ENCODE results near the gene MARCHF11. TPM values are rescaled to one million over a fixed set of nuclear protein-coding genes. Genes with fewer than 3 reads are reported as not detected.

The MARCHF11 gene
- total RNA-seq (2014; rRNA removed; shearing (Covaris generic)), result not detected in 2 replicates
- polyA plus RNA-seq (2014; cell fraction: nucleus; rRNA removed), result not detected in 2 replicates

DNA sequence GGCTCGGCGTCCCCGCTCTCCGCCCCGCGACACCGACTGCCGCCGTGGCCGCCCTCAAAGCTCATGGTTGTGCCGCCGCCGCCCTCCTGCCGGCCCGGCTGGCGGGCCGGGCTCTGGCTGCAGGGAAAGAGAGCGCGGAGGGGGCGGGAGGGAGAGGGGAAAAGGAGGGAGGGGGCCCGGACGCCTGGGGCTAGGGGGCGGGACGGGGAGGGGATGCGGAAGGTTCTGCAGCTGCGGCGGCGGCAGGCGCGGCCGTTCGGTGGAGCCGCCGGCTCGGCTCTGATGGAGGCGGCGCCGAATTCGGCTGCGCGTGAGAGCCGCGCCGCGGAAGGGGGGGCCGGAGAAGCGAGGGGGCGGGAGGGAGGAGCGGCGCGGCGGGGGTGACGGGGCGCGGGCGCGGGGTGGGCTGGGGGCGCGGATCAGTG lies at the start of gene MARCHF11:
MARCHF11 (minus strand) TSS at position 281 of the 425 bp plus-strand sequence; CDS start at position 65, 216 bp downstream.
- no peak for DNase-seq (ENCODE audit: extremely low read depth, low read depth)

DNA sequence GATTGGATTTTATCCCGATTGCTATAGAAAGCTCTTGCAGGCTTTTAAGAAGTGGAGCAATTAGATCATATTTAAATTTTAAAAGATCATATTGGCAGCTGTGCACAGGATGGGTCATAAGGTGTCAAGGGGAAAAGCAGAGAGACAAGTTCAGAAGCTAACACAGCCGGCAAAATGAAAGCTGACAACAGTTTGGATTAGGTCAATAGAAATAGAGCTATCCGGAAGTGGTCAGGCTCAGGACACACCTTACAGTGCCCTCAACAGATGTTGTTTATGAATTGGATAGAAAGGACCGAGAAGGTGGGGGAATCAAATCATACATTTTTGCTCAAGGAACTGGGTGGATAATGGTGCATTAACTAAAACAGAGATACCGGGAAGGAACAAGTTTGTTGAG lies 46.3 kb upstream of the MARCHF11 start:
- DNase-seq (ENCODE audit: extremely low read depth, low read depth), result no peak

GRCh38 chr5:16192311-16192710 lies 12.7 kb upstream of the MARCHF11 start:
- no peak for DNase-seq (ENCODE audit: extremely low read depth, low read depth)

GRCh38 chr5:16180789-16181082 lies 1.1 kb upstream of the MARCHF11 start:
- DNase-seq (ENCODE audit: extremely low read depth, low read depth), result no peak

DNA sequence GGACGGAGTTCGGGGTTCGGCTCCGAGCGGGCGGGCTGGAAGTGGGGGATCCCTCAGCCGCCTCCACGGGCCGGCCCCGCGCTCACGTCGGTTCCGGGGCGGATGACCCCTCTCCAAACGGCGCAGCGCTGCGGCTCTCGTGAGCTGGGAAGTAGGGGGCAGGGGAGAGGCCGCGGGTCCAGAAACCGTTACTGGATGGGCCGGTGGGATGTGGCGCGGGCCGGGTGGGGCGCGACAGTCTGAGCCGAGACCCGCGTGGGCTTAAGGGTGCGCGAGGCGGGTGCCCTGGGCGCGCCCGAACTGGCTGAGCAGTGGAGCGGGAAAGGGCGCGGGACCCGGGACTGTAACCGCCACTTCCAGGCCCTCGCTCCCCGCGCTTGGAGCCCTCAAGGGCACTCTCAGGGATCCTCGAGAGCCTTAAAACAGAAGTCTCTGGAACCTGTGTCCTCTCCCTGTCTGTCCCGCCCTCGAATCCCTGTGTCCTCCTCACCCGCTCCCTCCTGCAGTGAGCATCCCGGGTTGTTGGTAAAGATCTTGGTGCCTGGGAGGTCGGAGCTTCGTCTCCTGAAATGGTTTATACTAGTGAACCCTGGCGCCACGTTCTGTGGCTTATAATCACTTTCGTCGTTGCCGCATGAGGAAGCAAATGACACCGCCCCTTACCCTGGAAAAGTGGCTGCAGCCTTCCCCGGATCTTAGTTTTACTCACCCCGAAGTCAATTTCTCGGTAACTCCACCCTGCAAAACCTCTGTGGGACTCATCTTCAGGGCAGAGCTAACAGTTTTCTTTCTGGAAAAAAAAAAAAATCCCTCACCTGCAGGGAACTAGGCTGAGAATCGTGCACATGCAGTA lies 571 bp upstream of the MARCHF11 start:
- no peak for DNase-seq (ENCODE audit: extremely low read depth, low read depth)

DNA sequence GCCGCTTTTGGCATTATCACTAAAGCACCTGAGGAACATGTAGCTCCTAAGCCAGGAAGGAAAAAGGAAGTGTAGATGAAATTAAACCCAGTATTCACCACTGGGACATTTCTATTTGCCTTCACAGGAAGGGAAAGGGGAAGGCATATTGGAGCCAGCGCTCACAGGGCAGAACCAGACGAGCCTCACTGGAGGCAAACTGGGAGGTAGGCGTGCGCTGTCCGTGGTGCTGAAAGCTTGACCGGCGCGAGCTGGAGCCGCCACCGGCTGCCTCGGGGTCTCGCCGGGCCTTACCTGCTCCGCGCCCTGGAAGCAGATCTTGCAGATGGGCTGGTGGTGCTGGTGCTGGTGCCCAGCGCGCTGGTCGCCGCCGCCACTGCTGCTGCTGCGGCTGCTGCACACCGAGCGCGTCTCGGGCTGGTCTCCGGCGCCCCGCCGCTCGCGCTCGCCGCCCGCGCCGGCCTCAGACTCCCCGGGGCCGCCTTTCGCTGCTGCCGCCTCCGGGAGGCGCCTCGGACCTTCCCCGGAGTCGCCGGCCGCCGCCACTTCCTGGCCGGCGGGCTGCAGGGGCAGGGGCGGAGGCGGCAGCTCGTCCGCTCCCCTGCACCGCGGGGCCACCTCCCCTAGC lies 732 bp downstream of the MARCHF11 start:
- peak; percentile 27 for DNase-seq (ENCODE audit: extremely low read depth, low read depth)

GRCh38 chr5:16169550-16169949 lies 10.0 kb downstream of the MARCHF11 start:
- DNase-seq (ENCODE audit: extremely low read depth, low read depth), result no peak

GRCh38 chr5:16160706-16161105 lies 18.9 kb downstream of the MARCHF11 start:
- peak; percentile 71 for DNase-seq (ENCODE audit: extremely low read depth, low read depth)

DNA sequence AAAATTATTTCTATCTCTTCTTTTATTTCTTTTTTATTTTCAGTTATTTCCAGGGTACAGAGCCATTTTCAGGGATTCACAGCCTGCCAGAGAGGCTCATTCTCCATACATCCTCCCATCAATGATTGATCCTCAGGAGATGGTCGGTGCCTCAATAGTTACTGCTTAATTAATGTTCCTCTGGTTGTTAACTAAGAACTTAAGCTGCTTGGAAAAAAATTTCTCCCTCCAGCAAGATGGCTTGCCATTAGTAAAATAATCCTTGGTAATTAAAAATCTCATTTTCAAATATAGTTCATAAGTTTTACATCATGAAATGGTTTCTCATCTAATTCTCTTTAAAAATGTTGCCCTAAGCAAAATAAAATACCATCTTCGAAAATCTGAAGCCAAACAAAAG lies 20.0 kb downstream of the MARCHF11 start:
- no peak for DNase-seq (ENCODE audit: extremely low read depth, low read depth)

DNA sequence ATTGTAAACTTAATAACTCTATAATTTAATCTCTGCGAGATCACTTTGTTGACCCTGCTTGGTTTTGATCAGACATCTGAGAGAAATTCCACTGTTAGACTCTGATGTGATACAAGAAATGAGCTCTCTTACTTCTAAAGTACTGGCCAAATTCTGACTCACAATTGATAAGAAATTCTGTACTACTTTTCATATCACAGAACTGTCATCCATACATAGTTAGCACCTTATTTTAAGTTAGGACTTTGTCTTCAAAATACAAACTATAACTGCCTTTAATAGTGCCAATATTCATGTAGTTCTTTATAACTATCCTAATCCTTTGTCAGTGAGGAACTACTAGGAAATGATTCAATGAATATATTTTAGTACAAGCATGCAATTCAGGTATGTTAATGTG lies 23.4 kb downstream of the MARCHF11 start:
- no peak for DNase-seq (ENCODE audit: extremely low read depth, low read depth)

GRCh38 chr5:16152601-16153568 lies 26.7 kb downstream of the MARCHF11 start:
- no peak for DNase-seq (ENCODE audit: extremely low read depth, low read depth)

- DNase-seq (ENCODE audit: extremely low read depth, low read depth), result no peak
Observed at GRCh38 chr5:16149621-16150020, 30.0 kb downstream of the MARCHF11 start.

DNA sequence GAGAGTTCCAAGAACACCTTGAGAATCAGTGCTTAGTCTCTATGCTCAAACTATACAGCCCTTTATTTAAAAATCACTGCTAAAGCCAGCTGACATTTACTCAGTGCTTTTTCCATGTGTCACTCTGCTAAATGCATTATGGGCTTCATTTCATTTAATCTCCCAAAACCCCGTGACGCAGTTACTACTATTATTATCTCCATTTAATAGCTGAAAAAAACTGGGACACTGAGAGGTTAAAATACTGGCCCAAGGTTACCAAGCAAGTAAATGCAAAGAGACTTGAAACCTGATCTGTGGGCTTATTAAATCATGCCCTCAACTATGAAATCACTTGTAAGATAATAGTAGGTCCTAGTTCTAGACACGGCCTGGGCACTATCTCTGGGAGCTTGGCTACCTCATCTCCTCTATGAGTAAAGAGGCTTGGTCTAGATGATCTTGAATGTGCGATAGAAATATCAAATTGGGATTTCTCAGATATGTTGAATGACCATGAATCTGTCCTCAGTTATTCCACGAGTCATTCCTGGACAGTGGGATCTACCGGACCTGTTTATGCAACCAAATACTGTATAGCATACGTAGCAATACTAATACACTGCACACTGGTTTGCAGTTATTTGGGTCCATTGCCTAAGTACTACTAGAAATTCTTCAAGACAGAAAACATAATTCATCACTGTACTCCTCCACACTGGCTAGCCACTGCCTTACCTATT lies 32.3 kb downstream of the MARCHF11 start:
- DNase-seq (ENCODE audit: extremely low read depth, low read depth), result no peak

GRCh38 chr5:16144416-16144815 lies 35.2 kb downstream of the MARCHF11 start:
- no peak for DNase-seq (ENCODE audit: extremely low read depth, low read depth)

DNA sequence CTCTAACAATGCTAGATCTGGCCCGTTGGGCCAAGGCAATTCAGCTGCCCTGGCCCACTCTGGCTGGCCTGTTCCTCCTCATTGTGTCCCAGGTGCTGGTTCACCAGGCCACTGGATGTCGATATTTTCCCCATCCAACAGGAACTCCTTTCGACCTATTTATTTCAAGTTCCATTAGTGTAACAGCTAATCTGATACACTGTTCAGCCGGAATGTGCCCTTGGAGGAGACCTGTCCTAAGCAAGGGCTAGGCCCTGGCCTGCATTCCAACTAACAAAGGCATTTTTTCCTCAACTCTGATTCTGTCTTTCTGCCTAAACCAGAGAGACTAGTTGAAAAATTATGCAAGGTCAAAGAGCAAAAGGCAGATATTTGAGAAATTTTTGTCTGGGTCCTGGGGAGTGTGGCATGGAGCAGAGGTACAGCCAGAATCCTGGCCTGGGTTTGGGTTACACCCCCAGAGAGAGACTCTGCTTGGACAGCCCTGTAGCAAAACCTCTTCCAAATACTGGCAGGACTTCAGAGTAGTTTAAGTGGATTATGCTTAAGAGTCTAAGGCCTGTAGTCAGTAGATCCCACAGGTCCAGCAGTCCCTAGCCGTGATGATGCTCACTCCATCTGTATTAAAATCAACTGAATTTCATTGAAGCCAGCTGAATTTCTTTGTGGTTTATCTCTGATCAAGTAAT lies 36.1 kb downstream of the MARCHF11 start:
- DNase-seq (ENCODE audit: extremely low read depth, low read depth), result no peak

- DNase-seq (ENCODE audit: extremely low read depth, low read depth), result no peak
Observed at GRCh38 chr5:16140944-16141343, 38.6 kb downstream of the MARCHF11 start.

DNA sequence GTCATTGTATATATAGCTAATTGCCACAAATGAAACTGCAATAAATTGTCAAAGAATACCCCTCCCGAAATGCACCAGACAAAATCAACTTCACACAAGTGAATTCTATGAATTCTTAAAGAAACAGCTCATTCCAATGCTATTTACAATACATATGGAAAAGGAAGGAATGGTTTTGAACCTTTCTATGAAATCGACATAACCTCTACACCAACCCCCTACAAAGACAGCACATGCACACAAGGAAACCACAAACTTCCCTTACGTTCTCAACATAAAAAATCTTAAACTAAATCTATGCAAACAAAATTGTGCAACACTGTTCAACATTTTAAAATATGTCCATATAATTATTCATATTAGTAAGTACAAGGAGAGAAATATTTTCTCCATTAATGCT lies 39.2 kb downstream of the MARCHF11 start:
- DNase-seq (ENCODE audit: extremely low read depth, low read depth), result no peak

- DNase-seq (ENCODE audit: extremely low read depth, low read depth), result no peak
Observed at GRCh38 chr5:16137177-16137576, 42.4 kb downstream of the MARCHF11 start.

DNA sequence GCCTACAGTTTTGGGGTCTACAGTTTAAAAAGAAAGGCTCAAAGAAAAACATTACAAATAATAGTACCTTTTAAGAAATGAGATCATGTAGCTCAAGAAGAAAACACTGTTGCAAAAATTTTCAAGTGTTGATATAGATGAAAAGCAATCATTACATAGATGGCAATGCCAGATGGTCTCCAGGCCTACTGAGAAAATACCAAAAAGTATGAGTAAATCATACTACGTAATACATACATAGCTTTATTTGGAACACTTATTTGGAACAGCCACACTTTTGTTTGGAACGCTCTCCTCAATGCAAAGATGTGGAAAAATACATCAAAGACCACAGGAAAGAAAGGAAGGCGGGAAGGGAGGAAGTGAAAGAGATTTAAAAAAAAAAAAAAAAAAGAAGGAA lies 44.1 kb downstream of the MARCHF11 start:
- DNase-seq (ENCODE audit: extremely low read depth, low read depth), result no peak

- DNase-seq (ENCODE audit: extremely low read depth, low read depth), result no peak
Observed at GRCh38 chr5:16135003-16135402, 44.6 kb downstream of the MARCHF11 start.

Data from NCI-H460 (cell line).